ENCODE data around the gene PTGDR2. TPM values are rescaled to one million over a fixed set of nuclear protein-coding genes. Genes with fewer than 3 reads are reported as not detected.

The PTGDR2 gene
- total RNA-seq, 1 donor from 2014 or later, result not detected

DNA sequence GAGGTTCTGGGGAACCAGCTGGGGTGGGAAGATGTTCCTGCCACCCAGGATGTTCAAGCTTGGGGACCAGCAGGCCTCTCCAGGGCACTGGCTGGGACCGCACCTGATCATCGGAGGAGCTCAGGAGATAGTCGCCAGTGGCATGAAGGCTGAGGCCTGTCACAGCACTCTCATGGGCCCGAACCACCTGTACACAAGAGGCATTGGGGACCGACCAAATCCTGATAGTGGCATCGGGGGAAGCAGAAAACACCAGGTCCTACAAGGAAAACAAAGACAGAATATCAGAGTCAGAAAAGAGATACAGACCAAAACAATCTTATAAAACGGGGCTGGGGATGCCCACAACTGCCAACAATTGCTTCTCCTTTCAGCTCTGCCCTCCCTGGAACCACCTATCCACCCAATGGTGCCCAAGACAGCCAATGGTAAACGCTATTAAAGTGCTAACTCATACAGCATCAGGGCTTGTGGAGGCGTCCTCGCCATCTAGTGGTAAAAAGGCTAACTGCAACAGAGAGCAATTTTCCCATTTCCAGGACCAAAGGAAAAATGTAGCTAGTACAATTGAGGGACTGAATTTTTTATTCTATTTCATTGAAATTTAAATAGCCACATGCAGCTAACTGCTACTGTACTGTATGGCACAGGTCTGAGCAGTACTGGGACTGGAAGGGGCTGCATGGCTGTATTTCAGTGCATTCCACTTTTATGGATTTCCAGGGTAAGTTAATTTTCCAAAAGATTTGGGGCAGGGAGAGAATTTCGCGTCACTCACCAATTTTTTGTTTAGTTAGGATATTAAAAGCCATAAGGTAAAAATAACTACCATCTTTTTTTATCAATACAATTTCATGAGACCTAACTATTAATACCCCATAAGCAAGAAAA, 43.5 kb upstream of the PTGDR2 start:
- peaks cover 57% of the 10 kb centered on the region for H3K36me3 ChIP-seq (ENCODE audit: control insufficient read depth, insufficient read depth, low read length)
- TF ChIP-seq, protein P1, sequence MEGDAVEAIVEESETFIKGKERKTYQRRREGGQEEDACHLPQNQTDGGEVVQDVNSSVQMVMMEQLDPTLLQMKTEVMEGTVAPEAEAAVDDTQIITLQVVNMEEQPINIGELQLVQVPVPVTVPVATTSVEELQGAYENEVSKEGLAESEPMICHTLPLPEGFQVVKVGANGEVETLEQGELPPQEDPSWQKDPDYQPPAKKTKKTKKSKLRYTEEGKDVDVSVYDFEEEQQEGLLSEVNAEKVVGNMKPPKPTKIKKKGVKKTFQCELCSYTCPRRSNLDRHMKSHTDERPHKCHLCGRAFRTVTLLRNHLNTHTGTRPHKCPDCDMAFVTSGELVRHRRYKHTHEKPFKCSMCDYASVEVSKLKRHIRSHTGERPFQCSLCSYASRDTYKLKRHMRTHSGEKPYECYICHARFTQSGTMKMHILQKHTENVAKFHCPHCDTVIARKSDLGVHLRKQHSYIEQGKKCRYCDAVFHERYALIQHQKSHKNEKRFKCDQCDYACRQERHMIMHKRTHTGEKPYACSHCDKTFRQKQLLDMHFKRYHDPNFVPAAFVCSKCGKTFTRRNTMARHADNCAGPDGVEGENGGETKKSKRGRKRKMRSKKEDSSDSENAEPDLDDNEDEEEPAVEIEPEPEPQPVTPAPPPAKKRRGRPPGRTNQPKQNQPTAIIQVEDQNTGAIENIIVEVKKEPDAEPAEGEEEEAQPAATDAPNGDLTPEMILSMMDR (IDR thresholded peaks at IDR 0.05; ENCODE audit: insufficient read depth, low read length, severe bottlenecking), result peak; percentile 82
- DNase-seq (ENCODE audit: low read depth) (peak; percentile 58), FAIRE-seq (no peak)
- H3K27me3 ChIP-seq (ENCODE audit: control insufficient read depth, insufficient read depth, low read length), result no peaks in the 10 kb centered on the region
- no peak overlapping the region for H3K4me3 ChIP-seq (ENCODE audit: low read depth, low read length)

DNA sequence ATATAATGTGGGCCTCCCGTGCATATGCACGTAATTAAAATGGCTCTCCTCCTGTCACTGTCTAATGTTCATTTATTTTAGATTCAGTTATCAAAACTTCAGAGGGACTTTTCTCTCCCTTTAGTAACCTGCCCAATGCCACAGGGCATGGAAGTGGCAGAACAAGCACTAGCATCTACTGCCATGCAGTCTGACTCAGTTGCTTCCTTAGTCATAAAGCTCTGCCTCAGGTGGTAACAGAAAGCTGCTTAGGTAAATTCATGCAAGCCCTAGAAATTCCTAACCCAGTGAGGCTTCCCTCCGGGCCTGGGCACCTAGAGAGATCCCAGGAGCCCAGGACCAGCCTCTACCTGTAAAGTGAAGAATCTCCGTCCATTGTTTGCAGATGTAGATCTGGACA, 41.7 kb upstream of the PTGDR2 start:
- Histone ChIP-seq H3K4me3 (ENCODE audit: low read depth, low read length) (no peak overlapping the region), H3K27me3 (ENCODE audit: control insufficient read depth, insufficient read depth, low read length) (no peaks in the 10 kb centered on the region), H3K36me3 (ENCODE audit: control insufficient read depth, insufficient read depth, low read length) (peaks cover 47% of the 10 kb centered on the region)
- FAIRE-seq, result no peak
- TF ChIP-seq, protein P1 (IDR thresholded peaks at IDR 0.05; ENCODE audit: insufficient read depth, low read length, severe bottlenecking), result no peak
- DNase-seq (ENCODE audit: low read depth), result peak; percentile 54

DNA sequence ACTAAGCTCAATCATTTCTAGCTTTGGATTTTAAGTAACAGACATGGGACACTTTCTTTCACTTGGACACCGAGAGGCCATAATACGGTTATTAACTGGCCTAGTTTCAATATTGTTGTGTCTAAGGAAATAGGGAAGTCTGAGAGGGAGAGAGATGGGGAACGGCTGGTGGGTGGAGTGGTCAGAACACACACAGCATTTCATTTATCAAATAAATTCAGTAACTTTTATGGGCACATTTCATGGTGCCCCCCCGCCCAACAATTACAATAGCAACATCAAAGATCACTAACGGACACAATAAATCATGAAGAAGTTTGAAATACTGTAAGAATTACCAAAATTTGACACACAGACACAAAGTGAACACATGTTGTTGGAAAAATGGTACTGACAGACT, 39.9 kb upstream of the PTGDR2 start:
- TF ChIP-seq, protein P1 (IDR thresholded peaks at IDR 0.05; ENCODE audit: insufficient read depth, low read length, severe bottlenecking), result no peak
- no peak overlapping the region for H3K4me3 ChIP-seq (ENCODE audit: low read depth, low read length)
- H3K36me3 ChIP-seq (ENCODE audit: control insufficient read depth, insufficient read depth, low read length), result peaks cover 36% of the 10 kb centered on the region
- DNase-seq (ENCODE audit: low read depth) (no peak), FAIRE-seq (no peak)
- H3K27me3 ChIP-seq (ENCODE audit: control insufficient read depth, insufficient read depth, low read length), result no peaks in the 10 kb centered on the region

DNA sequence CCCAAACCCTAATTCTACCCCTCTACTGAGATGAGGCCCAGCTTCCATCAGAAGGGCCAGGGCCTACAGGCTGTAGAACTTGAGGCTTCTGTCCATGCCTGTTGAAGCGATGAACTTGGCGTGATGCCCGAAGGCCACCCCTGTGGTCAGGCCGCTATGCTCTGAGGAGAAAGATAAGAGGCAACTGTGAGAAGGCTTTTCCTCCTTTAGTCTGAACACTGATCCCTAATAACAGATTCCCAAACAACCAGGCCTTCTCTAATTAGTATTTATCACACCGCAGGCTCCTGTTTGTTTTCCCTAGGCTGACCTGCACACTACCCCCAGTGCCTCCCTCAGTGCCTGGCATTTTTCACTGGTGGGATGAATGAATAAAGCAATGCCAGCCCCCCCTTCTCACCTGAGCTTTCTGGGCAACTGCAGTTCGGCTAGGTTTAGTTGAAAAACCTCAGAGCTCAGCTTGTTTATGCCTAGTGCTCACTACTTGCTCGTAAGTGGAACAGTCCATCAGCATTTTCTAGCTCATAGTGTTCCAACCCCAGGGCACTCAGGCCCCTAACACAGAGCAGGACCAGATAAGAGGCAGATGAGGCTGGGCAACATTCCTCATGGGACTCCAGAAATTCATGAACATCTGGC, 35.5 kb upstream of the PTGDR2 start:
- Histone ChIP-seq H3K4me3 (ENCODE audit: low read depth, low read length) (no peak overlapping the region), H3K27me3 (ENCODE audit: control insufficient read depth, insufficient read depth, low read length) (no peaks in the 10 kb centered on the region), H3K36me3 (ENCODE audit: control insufficient read depth, insufficient read depth, low read length) (peaks cover 16% of the 10 kb centered on the region)
- DNase-seq (ENCODE audit: low read depth) (no peak), FAIRE-seq (no peak)
- TF ChIP-seq, protein P1 (IDR thresholded peaks at IDR 0.05; ENCODE audit: insufficient read depth, low read length, severe bottlenecking), result no peak

DNA sequence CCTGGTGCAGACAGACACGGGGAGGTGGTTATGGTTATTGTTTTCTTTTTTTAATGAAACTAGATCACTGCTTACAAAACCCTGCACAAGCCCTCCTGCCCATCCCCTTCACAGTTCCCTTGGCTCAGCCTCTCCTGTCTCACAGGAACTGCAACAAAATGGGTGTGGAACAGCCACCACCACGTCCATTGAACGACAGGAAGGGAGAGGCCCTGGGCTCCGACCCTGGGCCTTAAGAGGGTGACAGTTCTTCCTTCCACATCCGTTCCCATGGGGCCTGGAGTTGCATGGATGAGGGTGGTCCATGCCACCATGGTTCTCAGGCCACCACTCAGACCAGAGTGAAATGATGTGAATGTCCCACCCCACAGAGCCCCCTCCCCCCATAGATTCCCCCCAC, 34.9 kb upstream of the PTGDR2 start:
- Histone ChIP-seq H3K27me3 (ENCODE audit: control insufficient read depth, insufficient read depth, low read length) (no peaks in the 10 kb centered on the region), H3K4me3 (ENCODE audit: low read depth, low read length) (no peak overlapping the region), H3K36me3 (ENCODE audit: control insufficient read depth, insufficient read depth, low read length) (peaks cover 15% of the 10 kb centered on the region)
- FAIRE-seq (no peak), DNase-seq (ENCODE audit: low read depth) (no peak)
- TF ChIP-seq, protein P1 (IDR thresholded peaks at IDR 0.05; ENCODE audit: insufficient read depth, low read length, severe bottlenecking), result no peak
